ENCODE results near the gene TFB1M. TPM values are rescaled to one million over a fixed set of nuclear protein-coding genes. Genes with fewer than 3 reads are reported as not detected.
"Not testable (repeated sequence)": the region's sequence is repeated elsewhere in the genome, so short reads cannot be mapped to it uniquely, and the experiment has no call there.

Gene TFB1M
- total RNA-seq, 2 experiments from 2014 or later, result 24.6 to 28.1 TPM

DNA sequence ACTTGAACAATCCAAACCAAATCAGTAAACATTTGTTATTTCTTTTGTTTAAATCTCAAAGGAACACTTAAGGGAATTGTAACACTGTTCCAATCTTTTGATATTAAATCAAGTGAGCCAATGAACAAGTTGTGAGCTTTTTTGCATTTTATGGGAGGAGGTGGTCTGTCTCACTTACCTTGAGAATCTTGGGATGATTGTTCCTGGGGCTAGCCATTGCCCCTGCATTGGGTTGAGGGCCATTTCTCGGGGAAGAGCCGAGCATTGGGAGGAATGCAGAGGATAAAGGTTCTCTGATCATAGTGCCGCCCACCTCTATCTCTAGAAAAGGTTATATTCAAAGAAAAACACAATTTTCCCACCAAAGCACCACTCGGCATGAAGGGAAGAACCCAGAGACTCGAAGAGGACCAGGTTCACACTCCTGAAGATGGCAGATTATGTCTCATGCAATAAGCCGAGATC is 13.8 kb upstream of the TFB1M start:
- POLR2A ChIA-PET, result interaction anchor here (1.3 kb wide), 1 partner anchor 13 kb away, joined by 4 read pairs; no protein-coding TSS in a partner anchor
- Mint-ChIP-seq H3K4me1 (peaks cover 5% of the 10 kb centered on the region), H3K4me3 (no peak overlapping the region), H3K9me3 (no peaks in the 10 kb centered on the region), H3K36me3 (ENCODE audit: low read depth) (no peaks in the 10 kb centered on the region), H3K27me3 (no peaks in the 10 kb centered on the region), H3K27ac (no peak overlapping the region)
- DNase-seq, result no peak
- CTCF ChIA-PET, result interaction anchor here (0.5 to 2.6 kb wide), 8 partner anchors 8 to 836 kb away, joined by 3 to 13 read pairs (median 4); no protein-coding TSS in a partner anchor

DNA sequence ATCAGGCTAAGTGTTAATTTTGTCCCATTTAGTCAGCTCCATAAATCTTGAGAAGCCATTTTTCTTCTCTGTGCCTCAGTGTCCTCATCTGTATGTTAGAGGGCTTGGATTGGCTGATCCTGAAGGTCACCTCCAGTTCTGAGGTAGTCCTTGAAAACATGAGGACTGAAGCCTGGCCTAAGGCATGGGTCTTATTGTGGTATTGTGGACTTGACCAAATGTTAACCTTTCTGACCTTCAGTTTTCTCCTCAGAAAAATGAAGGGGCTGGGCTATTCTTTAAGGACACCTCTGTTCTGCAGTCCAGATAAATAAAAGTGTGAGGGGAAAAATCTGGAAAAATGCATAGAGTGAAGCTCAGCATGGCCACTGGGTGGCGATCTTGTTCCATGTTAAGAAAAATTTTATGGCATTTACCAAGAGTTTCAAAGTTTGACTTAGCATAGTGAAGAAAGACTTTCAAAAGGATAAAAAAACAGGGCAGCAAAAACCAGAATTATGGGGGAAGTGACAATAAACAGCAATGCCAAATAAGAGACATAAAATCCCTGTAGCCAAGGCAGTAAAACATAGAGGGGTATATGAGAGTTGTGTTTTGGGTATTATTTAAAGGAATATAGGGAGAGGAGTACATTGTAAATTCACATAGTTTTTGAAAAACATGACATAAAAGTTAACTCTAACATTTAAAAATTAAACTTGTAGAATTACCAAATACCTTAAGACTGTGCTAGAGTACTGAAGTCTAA is 13.2 kb upstream of the TFB1M start:
- no peaks in the 10 kb centered on the region for H3K27me3 Mint-ChIP-seq
- no peak overlapping the region for H3K27ac Mint-ChIP-seq
- ChIA-PET CTCF (interaction anchor here (0.5 to 2.6 kb wide), 9 partner anchors 10 to 1334 kb away, joined by 3 to 13 read pairs (median 4); no protein-coding TSS in a partner anchor), POLR2A (interaction anchor here (1.3 kb wide), 1 partner anchor 13 kb away, joined by 4 read pairs; no protein-coding TSS in a partner anchor)
- no peak overlapping the region for H3K4me3 Mint-ChIP-seq
- peaks cover 3% of the 10 kb centered on the region for H3K4me1 Mint-ChIP-seq
- no peaks in the 10 kb centered on the region for H3K36me3 Mint-ChIP-seq (ENCODE audit: low read depth)
- no peaks in the 10 kb centered on the region for H3K9me3 Mint-ChIP-seq
- peak; percentile 51 for DNase-seq

DNA sequence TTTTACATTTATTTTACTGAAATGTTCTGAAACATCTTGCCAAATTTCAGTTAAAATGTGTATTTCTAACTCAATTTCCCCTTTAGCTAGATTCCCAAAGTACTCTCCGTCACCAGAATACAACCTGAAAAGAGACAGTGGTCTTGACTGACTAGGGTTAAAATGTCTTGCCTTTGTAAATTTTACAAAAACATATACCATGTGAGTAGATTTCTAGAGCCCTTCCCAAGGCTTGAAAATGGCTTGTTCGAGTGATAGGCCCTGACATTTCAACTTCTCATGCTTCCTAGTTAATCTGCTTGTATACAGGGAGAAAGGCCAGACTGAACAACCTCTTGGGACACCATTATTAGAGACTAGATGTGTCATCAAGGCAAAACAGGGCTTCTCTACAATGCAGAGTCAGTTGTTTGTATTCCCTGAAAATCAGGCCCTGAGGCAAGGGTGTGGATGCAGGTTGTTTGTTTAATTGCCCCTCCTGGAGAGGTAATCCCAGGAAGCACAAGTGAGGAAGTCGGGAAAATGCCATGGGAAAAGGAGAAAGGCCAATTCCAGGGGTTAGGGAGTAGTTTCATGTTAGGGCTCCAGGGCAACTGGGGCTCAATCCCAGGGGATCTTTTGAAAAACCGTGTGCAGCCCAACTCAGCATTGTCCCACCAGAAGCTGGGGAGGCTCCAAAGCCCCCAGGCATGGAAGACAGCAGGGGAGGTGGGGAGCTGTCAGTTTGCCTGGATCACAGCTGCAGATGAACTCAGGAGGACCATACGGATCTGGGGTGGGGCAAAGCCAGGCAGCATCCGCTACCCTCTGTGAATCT is 11.6 kb upstream of the TFB1M start:
- H3K4me1 Mint-ChIP-seq, result peaks cover 3% of the 10 kb centered on the region
- DNase-seq, result no peak
- no peak overlapping the region for H3K4me3 Mint-ChIP-seq
- no peaks in the 10 kb centered on the region for H3K36me3 Mint-ChIP-seq (ENCODE audit: low read depth)
- H3K27ac Mint-ChIP-seq, result no peak overlapping the region
- ChIA-PET CTCF (interaction anchor here (1.1 to 1.9 kb wide), 2 partner anchors 14 to 149 kb away, joined by 3 to 4 read pairs; no protein-coding TSS in a partner anchor), POLR2A (no interaction called here)
- H3K27me3 Mint-ChIP-seq, result no peaks in the 10 kb centered on the region
- no peaks in the 10 kb centered on the region for H3K9me3 Mint-ChIP-seq

DNA sequence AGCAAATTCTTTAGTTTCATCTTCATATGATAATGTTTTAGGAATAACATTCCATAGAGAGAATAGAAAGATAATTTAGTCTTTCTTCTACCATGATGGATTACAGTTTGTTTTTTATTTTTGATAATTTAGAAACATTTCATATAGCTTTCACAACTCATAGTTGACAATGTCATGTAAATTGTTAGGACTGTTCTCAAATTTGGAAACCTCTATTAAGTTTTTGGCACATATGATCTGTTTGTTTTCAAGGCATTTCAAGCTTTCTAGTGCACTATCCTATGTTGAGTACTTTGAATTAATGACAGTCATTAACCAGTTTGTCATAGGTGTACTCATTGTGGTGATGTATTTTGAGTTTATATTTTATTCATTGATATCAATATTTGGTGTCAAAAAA is 10.7 kb upstream of the TFB1M start:
- no peaks in the 10 kb centered on the region for H3K27me3 Mint-ChIP-seq
- ChIA-PET CTCF (interaction anchor here (1.0 kb wide), 1 partner anchor 397 kb away, joined by 3 read pairs; no protein-coding TSS in a partner anchor), POLR2A (no interaction called here)
- peaks cover 3% of the 10 kb centered on the region for H3K4me1 Mint-ChIP-seq
- DNase-seq, result no peak
- H3K9me3 Mint-ChIP-seq, result no peaks in the 10 kb centered on the region
- no peak overlapping the region for H3K27ac Mint-ChIP-seq
- H3K36me3 Mint-ChIP-seq (ENCODE audit: low read depth), result no peaks in the 10 kb centered on the region
- no peak overlapping the region for H3K4me3 Mint-ChIP-seq

DNA sequence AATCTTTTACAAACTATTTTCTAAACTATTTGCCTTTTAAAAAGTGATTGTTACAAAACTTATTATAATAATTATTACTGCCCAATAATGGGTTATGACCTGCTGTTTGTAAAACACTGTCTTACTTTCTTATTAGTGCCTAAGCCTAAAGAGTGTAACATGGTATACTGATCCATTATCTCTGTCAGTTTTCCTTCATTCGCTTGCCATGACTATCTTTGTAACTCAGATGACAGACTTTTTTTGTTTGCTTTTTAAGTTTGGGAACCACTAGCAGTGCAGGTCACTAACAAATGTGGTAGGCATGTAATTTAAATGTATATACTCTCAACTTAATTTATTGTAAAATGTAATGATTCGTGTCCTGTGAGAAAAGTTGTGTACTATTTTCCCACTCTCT is 9.9 kb upstream of the TFB1M start:
- Mint-ChIP-seq H3K27ac (no peak overlapping the region), H3K36me3 (ENCODE audit: low read depth) (no peaks in the 10 kb centered on the region), H3K4me1 (peaks cover 9% of the 10 kb centered on the region), H3K9me3 (no peaks in the 10 kb centered on the region), H3K27me3 (peaks cover 1% of the 10 kb centered on the region), H3K4me3 (no peak overlapping the region)
- POLR2A ChIA-PET, result no interaction called here
- CTCF ChIA-PET, result no interaction called here
- DNase-seq, result no peak

DNA sequence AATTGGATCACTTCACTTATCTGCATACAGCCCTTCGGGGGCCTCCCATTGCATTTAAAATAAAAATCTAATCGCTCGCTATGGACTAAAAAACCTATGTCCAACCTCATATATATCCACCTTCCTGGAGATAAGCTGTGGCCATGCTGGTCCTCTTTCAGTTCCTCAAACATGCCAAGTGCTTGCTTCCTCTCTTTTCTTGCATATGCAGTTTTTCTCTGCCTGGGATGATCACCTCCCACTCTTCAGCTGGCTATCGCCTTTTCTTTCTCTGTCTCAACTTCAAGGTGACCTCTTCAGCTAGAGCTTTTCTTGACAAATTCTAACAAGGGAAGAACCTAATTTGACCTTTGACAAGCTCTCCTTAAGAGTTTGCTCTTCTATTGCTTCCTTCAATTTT is 5.6 kb upstream of the TFB1M start:
- no peaks in the 10 kb centered on the region for H3K36me3 Mint-ChIP-seq (ENCODE audit: low read depth)
- H3K9me3 Mint-ChIP-seq, result no peaks in the 10 kb centered on the region
- no peak overlapping the region for H3K4me3 Mint-ChIP-seq
- peaks cover 1% of the 10 kb centered on the region for H3K27me3 Mint-ChIP-seq
- DNase-seq, result no peak
- CTCF ChIA-PET, result interaction anchor here (0.8 to 2.6 kb wide), 3 partner anchors 9 to 391 kb away, joined by 3 to 6 read pairs (median 3); no protein-coding TSS in a partner anchor
- peaks cover 17% of the 10 kb centered on the region for H3K4me1 Mint-ChIP-seq
- no peak overlapping the region for H3K27ac Mint-ChIP-seq
- POLR2A ChIA-PET, result no interaction called here

DNA sequence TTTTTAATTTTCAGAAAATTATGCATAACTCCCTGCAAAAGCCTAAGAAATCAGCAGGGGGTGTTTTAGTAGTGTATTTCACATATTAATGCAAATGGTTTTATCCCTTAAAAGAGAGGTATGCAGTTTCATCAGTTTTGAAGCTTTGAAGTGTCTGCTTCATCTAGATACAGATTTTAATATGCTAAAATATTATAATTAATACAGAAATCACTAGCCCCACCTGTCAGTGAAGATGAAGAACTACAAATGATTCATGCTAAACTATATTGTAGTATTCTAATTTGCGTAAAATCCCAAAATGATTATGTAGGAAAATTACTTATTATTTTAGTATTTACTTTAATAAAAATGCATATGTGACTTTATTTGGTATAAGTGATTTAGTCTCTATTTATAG is 2.9 kb upstream of the TFB1M start:
- Mint-ChIP-seq H3K27me3 (peaks cover 1% of the 10 kb centered on the region), H3K4me1 (peaks cover 31% of the 10 kb centered on the region), H3K27ac (no peak overlapping the region), H3K36me3 (ENCODE audit: low read depth) (peaks cover 7% of the 10 kb centered on the region), H3K9me3 (no peaks in the 10 kb centered on the region), H3K4me3 (no peak overlapping the region)
- ChIA-PET CTCF (interaction anchor here (0.8 to 3.1 kb wide), 9 partner anchors 11 to 449 kb away, joined by 3 to 27 read pairs (median 4); no protein-coding TSS in a partner anchor), POLR2A (interaction anchor here (5.3 kb wide), 1 partner anchor 146 kb away, joined by 31 read pairs; no protein-coding TSS in a partner anchor)
- no peak for DNase-seq

DNA sequence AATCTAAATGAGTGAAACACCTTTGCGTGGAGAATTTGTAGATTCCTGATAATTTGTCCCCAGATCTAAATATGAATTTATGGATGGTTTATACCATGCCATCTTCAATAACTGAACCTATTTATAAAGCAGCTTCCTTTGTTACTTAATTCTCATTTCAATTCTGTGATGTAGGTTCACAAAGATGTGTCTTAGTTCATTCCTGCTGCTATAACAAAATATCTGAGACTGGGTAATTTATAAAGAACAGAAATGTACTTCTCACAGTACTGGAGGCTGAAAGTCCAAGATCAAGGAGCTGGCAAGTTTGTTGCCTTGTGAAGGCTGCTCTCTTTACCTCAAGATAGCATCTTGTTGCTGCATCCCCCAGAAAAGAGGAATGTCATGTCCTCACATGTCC is 2.1 kb upstream of the TFB1M start:
- Mint-ChIP-seq H3K4me1 (peaks cover 38% of the 10 kb centered on the region), H3K4me3 (peak overlapping the region; percentile 29), H3K27ac (no peak overlapping the region), H3K36me3 (ENCODE audit: low read depth) (peaks cover 13% of the 10 kb centered on the region), H3K27me3 (peaks cover 1% of the 10 kb centered on the region), H3K9me3 (no peaks in the 10 kb centered on the region)
- POLR2A ChIA-PET, result interaction anchor here (0.8 to 5.3 kb wide), 4 partner anchors 102 to 1705 kb away, joined by 3 to 31 read pairs (median 14); no protein-coding TSS in a partner anchor
- DNase-seq, result no peak
- CTCF ChIA-PET, result interaction anchor here (0.8 to 3.1 kb wide), 9 partner anchors 11 to 529 kb away, joined by 3 to 27 read pairs (median 4); no protein-coding TSS in a partner anchor

DNA sequence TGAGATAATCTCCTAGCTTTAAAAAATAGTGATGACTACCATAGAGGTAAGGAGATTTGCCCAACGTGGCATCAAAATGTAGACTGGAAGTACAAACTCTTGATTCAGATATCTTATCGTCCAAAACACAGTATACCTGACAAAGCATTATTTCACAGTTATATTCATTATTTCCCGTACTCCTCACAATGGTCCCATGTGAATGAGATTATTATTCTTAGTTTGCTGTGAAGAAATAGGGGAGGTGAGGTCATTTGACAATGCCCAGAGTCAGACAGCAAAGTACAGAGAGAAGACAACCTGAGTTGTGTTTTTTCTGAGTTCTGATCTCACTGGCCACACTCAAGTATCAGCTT is 1.2 kb upstream of the TFB1M start:
- Mint-ChIP-seq H3K27me3 (peaks cover 1% of the 10 kb centered on the region), H3K4me1 (peaks cover 42% of the 10 kb centered on the region), H3K36me3 (ENCODE audit: low read depth) (peaks cover 16% of the 10 kb centered on the region), H3K27ac (peak overlapping the region; percentile 92), H3K9me3 (no peaks in the 10 kb centered on the region), H3K4me3 (peak overlapping the region; percentile 85)
- DNase-seq, result no peak
- POLR2A ChIA-PET, result interaction anchor here (0.8 to 5.3 kb wide), 14 partner anchors 11 to 1706 kb away, joined by 3 to 31 read pairs (median 6); no protein-coding TSS in a partner anchor
- CTCF ChIA-PET, result interaction anchor here (0.8 to 3.1 kb wide), 13 partner anchors 11 to 530 kb away, joined by 3 to 27 read pairs (median 4); no protein-coding TSS in a partner anchor

DNA sequence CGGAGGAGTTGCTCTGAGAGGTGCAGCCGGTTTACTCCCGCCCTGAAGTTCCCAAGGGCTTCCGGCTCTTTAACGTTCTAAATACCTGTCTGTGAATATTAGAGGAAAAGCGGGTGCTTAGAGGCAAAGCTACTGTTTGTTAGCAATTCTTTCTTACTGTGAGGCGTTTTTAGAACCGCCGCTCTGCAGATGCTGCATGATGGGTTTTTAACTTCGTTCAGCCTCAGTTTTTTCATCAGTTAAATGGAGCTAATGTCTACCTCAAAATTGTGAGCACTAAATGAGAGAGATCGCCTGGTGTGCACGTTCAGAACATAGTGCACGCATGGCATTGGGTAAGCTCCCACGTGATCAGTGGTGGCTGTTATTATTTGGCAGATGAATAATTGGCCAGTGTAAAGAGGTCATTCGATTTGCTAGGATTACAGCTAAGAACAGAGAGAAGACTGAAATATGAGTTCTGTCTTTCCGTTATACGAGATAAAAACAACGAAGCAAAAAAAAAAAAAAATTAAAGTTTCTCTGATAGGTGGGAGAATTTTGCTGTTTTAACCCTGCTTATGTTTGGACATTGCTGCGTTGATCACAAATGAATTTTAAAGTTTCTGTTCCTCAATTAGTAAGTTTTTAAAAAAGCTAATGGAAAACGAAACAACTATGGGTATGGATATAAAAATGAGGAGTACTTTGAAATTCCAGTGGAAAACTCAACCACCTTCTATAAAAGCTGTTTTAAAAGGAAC is 660 bp upstream of the TFB1M start:
- Mint-ChIP-seq H3K4me3 (peak overlapping the region; percentile 85), H3K27me3 (peaks cover 1% of the 10 kb centered on the region), H3K4me1 (peaks cover 45% of the 10 kb centered on the region), H3K27ac (peak overlapping the region; percentile 92), H3K9me3 (no peaks in the 10 kb centered on the region), H3K36me3 (ENCODE audit: low read depth) (peaks cover 21% of the 10 kb centered on the region)
- CTCF ChIA-PET, result interaction anchor here (0.8 to 3.1 kb wide), 15 partner anchors 11 to 1372 kb away, joined by 3 to 27 read pairs (median 4); no protein-coding TSS in a partner anchor
- POLR2A ChIA-PET, result interaction anchor here (0.8 to 5.3 kb wide), 14 partner anchors 11 to 1706 kb away, joined by 3 to 31 read pairs (median 6); no protein-coding TSS in a partner anchor
- peak; percentile 75 for DNase-seq

DNA sequence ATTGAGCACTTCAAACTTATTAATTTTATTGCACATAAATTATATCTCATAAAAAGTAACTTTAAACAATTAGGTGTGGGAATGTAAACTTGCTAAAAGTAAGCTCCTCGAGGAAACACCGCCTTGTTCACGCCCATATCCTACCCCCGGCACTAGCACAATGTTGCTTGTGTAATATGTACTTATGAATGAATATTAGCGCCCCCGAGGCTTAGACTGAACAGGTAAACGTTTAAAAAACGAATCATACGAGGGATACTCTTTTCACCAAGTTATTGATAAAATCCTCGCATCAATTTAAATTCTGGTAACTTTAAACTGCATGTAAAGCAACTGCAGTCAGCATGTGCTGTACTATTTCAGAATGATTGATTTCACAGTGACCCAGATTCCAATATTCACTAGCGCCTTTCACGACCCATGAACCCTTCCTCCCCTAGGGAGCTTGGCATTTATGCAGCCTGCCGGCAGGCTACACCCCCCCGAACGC is 637 bp downstream of the TFB1M start:
- DNase-seq, result no peak
- H3K27me3 Mint-ChIP-seq, result no peaks in the 10 kb centered on the region
- peak overlapping the region; percentile 92 for H3K27ac Mint-ChIP-seq
- H3K36me3 Mint-ChIP-seq (ENCODE audit: low read depth), result peaks cover 28% of the 10 kb centered on the region
- peaks cover 44% of the 10 kb centered on the region for H3K4me1 Mint-ChIP-seq
- peak overlapping the region; percentile 85 for H3K4me3 Mint-ChIP-seq
- POLR2A ChIA-PET, result interaction anchor here (0.9 to 5.3 kb wide), 8 partner anchors 10 to 1708 kb away, joined by 3 to 31 read pairs (median 12); no protein-coding TSS in a partner anchor
- H3K9me3 Mint-ChIP-seq, result no peaks in the 10 kb centered on the region
- CTCF ChIA-PET, result interaction anchor here (1.3 kb wide), 1 partner anchor 160 kb away, joined by 7 read pairs; no protein-coding TSS in a partner anchor

DNA sequence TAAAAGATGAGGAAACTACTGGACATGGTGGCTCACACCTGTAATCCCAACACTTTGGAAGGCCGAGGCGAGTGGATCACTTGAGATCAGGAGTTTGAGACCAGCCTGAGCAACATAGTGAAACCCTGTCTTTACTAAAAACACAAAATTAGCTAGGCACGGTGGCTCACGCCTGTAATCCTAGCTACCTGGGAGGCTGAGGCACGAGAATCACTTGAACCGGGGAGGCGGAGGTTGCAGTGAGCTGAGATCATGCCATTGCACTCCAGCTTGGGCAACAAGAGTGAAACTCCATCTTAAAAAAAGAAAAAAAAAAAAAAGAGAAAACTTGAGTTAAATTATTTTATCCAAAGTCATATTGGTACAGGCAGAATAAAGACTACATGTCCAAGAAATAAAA is 1.3 kb downstream of the TFB1M start:
- POLR2A ChIA-PET, result interaction anchor here (0.9 to 5.3 kb wide), 9 partner anchors 9 to 1708 kb away, joined by 3 to 31 read pairs (median 10); no protein-coding TSS in a partner anchor
- not testable (repeated sequence) for H3K27ac Mint-ChIP-seq, H3K9me3 Mint-ChIP-seq, H3K27me3 Mint-ChIP-seq, DNase-seq
- CTCF ChIA-PET, result interaction anchor here (0.7 kb wide), 1 partner anchor 67 kb away, joined by 3 read pairs; no protein-coding TSS in a partner anchor
- Mint-ChIP-seq H3K4me3 (peak overlapping the region; percentile 85), H3K4me1 (peaks cover 45% of the 10 kb centered on the region), H3K36me3 (ENCODE audit: low read depth) (peaks cover 32% of the 10 kb centered on the region)

All from activated CD4-positive, alpha-beta memory T cell treated with anti-CD3 and anti-CD28 coated beads, Interleukin-2, amount 10 ng/mL, durations not matched to agents 7 days and 5 days (primary cell).